ENCODE data around the gene CNTNAP2.

- TF ChIP-seq CTCF (IDR thresholded peaks at IDR 0.05) (no peak), POLR2A (IDR thresholded peaks at IDR 0.05) (no peak)
Measured at GRCh38 chr7:146645383-146645976, 528.9 kb downstream of the CNTNAP2 start.

Data from uterus (tissue), 2 donors.